GM12878 (cell line): ENCODE measurements around the gene B9D2. TPM values are rescaled to one million over a fixed set of nuclear protein-coding genes. Genes with fewer than 3 reads are reported as not detected.

Source experiments
- ATAC-seq: fragments of 200-7000 bp; cut with Tn5 transposase; 3 replicates; pipeline ENCODE4 v1.9.1; 2020; ENCODE audit warnings: mild to moderate bottlenecking, moderate library complexity
- BruUV-seq: library from RNA; stranded (reverse); fragments of 400-500 nt; replicated peaks from 2 replicates; lab custom pipeline; 2021; lab: Mats Ljungman, UMichigan
- CTCF ChIA-PET: fragments of 300-600 bp; sonication (Branson Sonifier 250); formaldehyde crosslinking; extraction: SDS; loops from one replicate; lab custom pipeline; 2021; ENCODE audit warnings: inconsistent platforms; lab: Yijun Ruan, JAX
- POLR2A ChIA-PET: fragments of 350-600 bp; formaldehyde crosslinking; extraction: SDS; loops from one replicate; lab custom pipeline; 2021; ENCODE audit warnings: inconsistent platforms; lab: Charles Lee
- RAD21 ChIA-PET: fragments of 300-600 bp; sonication (Branson Sonifier 250); formaldehyde crosslinking; loops from one replicate; lab custom pipeline; 2023; ENCODE audit warnings: antibody characterized with exemption; ENCODE audit not compliant: unreplicated experiment; lab: Charles Lee
- SMC1A ChIA-PET: fragments of 300-600 bp; sonication (Branson Sonifier 250); formaldehyde crosslinking; loops from one replicate; lab custom pipeline; 2023; ENCODE audit not compliant: unreplicated experiment, uncharacterized antibody; lab: Charles Lee
- DNase-seq: peaks from one replicate; pipeline ENCODE4 v3.0.0-alpha.2; 2011; ENCODE audit warnings: low read depth, low spot score
- FAIRE-seq: peaks from 3 replicates; lab custom pipeline; 2011; peaks lifted over from hg19 to GRCh38; lab: Jason Lieb, UNC
- H2AFZ ChIP-seq: 2 replicates; pipeline ENCODE4 v1.6.0; 2011; ENCODE audit warnings: low read depth, low read length, control low read depth; ENCODE audit not compliant: control insufficient read depth
- H3K27ac ChIP-seq: 2 replicates; pipeline ENCODE4 v1.5.1; 2011; ENCODE audit warnings: control low read depth; ENCODE audit not compliant: control insufficient read depth, insufficient read depth
- H3K27me3 ChIP-seq, 2 experiments: replicated peaks in 1 of 2; 2 replicates each; pipeline versions ENCODE4 v1.6.0 to v1.6.1; 2011; ENCODE audit warnings: low read length in 1 of 2; ENCODE audit not compliant: control insufficient read depth in 2 of 2, insufficient read depth in 2 of 2
- H3K36me3 ChIP-seq, 2 experiments: 2 replicates each; pipeline ENCODE4 v1.5.1; 2011; ENCODE audit warnings: low read length in 1 of 2; ENCODE audit not compliant: control insufficient read depth in 2 of 2, insufficient read depth in 2 of 2
- H3K4me1 ChIP-seq: 2 replicates; pipeline ENCODE4 v1.6.1; 2011; ENCODE audit warnings: mild to moderate bottlenecking, low read length, moderate library complexity, mixed read lengths; ENCODE audit not compliant: control insufficient read depth, insufficient read depth
- H3K4me2 ChIP-seq: 2 replicates; pipeline ENCODE4 v1.6.0; 2011; ENCODE audit warnings: control low read depth; ENCODE audit not compliant: control insufficient read depth, insufficient read depth
- H3K4me3 ChIP-seq: fragments of 200-600 bp; sonication (generic); 2 replicates; pipeline ENCODE4 v1.5.1; 2016
- H3K79me2 ChIP-seq: 2 replicates; pipeline ENCODE4 v1.6.0; 2011; ENCODE audit warnings: low read length; ENCODE audit not compliant: control insufficient read depth, insufficient read depth
- H3K9ac ChIP-seq: 2 replicates; pipeline ENCODE4 v1.8.0; 2011; ENCODE audit warnings: low read length, control low read depth, mixed read lengths; ENCODE audit not compliant: control insufficient read depth, insufficient read depth
- H3K9me3 ChIP-seq: replicated peaks from 3 replicates; pipeline ENCODE4 v1.5.1; 2011; ENCODE audit warnings: mild to moderate bottlenecking, low read length; ENCODE audit not compliant: control insufficient read depth, insufficient read depth
- H4K20me1 ChIP-seq: 2 replicates; pipeline ENCODE4 v1.6.0; 2011; ENCODE audit not compliant: control insufficient read depth, insufficient read depth
- BHLHE40 ChIP-seq, 2 experiments: fragments of 450-650 bp in 1 of 2; IDR thresholded peaks; 2 replicates each; pipeline ENCODE4 v1.6.1; 2011 to 2017; ENCODE audit warnings: low read depth in 2 of 2, borderline replicate concordance in 1 of 2, improper control_type of control experiment in 1 of 2, low read length in 1 of 2, mild to moderate bottlenecking in 1 of 2
- CBFB ChIP-seq: IDR thresholded peaks from 2 replicates; pipeline ENCODE4 v1.6.1; 2016; ENCODE audit warnings: antibody characterized with exemption, low read depth
- CREM ChIP-seq: IDR thresholded peaks from 2 replicates; pipeline ENCODE4 v1.6.1; 2014; ENCODE audit warnings: antibody characterized with exemption, low read depth
- DPF2 ChIP-seq: fragments of 450-650 bp; IDR thresholded peaks from 2 replicates; pipeline ENCODE4 v1.6.1; 2017; ENCODE audit warnings: mild to moderate bottlenecking
- KLF5 ChIP-seq: fragments of 450-650 bp; IDR thresholded peaks from 2 replicates; pipeline ENCODE4 v1.6.1; 2014; ENCODE audit warnings: mild to moderate bottlenecking; ENCODE audit not compliant: partially characterized antibody
- MXI1 ChIP-seq: fragments of 150-350 bp; IDR thresholded peaks from 2 replicates; pipeline ENCODE4 v1.6.1; 2011; ENCODE audit warnings: low read depth, mild to moderate bottlenecking, inconsistent platforms, low read length, improper control_type of control experiment
- NBN ChIP-seq: fragments of 450-650 bp; IDR thresholded peaks from 2 replicates; pipeline ENCODE4 v1.6.1; 2016
- RAD21 ChIP-seq: IDR thresholded peaks from 2 replicates; pipeline ENCODE4 v1.6.1; 2011; ENCODE audit warnings: mild to moderate bottlenecking, low read depth, low read length, moderate library complexity; ENCODE audit not compliant: insufficient read depth
- SKIL ChIP-seq: fragments of 450-650 bp; IDR thresholded peaks from 2 replicates; pipeline ENCODE4 v1.6.1; 2017; ENCODE audit warnings: mild to moderate bottlenecking, low read depth, inconsistent platforms; ENCODE audit not compliant: poor library complexity, severe bottlenecking
- SMARCA5 ChIP-seq: fragments of 450-650 bp; IDR thresholded peaks from 2 replicates; pipeline ENCODE4 v1.6.1; 2017; ENCODE audit warnings: mild to moderate bottlenecking
- SREBF1 ChIP-seq: IDR thresholded peaks from 2 replicates; pipeline ENCODE4 v1.6.1; 2012; ENCODE audit warnings: mild to moderate bottlenecking, low read length
- SREBF2 ChIP-seq: IDR thresholded peaks from 2 replicates; pipeline ENCODE4 v1.6.1; 2012; ENCODE audit warnings: mild to moderate bottlenecking, low read length
- WGBS: methylation state at CpG from one replicate; pipeline ENCODE4 v1.1.6; 2016; ENCODE audit warnings: low lambda C conversion rate; ENCODE audit not compliant: insufficient replicate concordance, insufficient coverage; ENCODE audit errors: missing lambda C conversion rate; 5-methylcytosine and 5-hydroxymethylcytosine counted together
- in situ Hi-C: fragments of 300-500 bp; cut with MboI; formaldehyde crosslinking; loops from 9 replicates; pipeline ENCODE4 v1.14.3; 2018; ENCODE audit warnings: mixed read lengths
- intact Hi-C: fragments of 100-400 bp; cut with micrococcal nuclease; formaldehyde crosslinking; loops from one replicate; pipeline ENCODE4 v1.14.2; 2022; ENCODE audit not compliant: unreplicated experiment
- polyA plus RNA-seq, 11 experiments: library from polyadenylated mRNA; depleted of rRNA in 4 of 11; unstranded in 6 of 11; stranded (reverse) in 5 of 11; fragments of >200 nt; fragmentation: Nextera tagmentation in 4 of 11; fragmentation: Illumina TruSeq in 1 of 11; extraction: Ambion mirVana in 4 of 11; extraction: Trizol in 1 of 11; gene quantifications; 1 replicate in 1 of 11; 2 replicates in 10 of 11; pipeline versions ENCODE4 v1.2.1 to v1.2.3, GENCODE V29; 2011 to 2016; ENCODE audit warnings: inconsistent platforms in 2 of 11, missing spikeins in 2 of 11, low read depth in 1 of 11
- total RNA-seq, 4 experiments: library from RNA; depleted of rRNA in 3 of 4; stranded (reverse); fragments of >200 nt in 3 of 4; fragmentation: Illumina TruSeq in 1 of 4; extraction: Trizol in 1 of 4; gene quantifications; 2 replicates each; pipeline versions ENCODE4 v1.2.1 to v1.2.3, GENCODE V29; 2013 to 2021
- TF ChIP-seq, protein P1 (sequence below): IDR thresholded peaks from 2 replicates; pipeline ENCODE4 v1.6.1; 2011; ENCODE audit warnings: low read depth, low read length, improper control_type of control experiment, borderline replicate concordance
- TF ChIP-seq, protein P2 (sequence below): fragments of 450-650 bp; IDR thresholded peaks from 2 replicates; pipeline ENCODE4 v1.6.1; 2016; ENCODE audit warnings: mild to moderate bottlenecking
- TF ChIP-seq, protein P3 (sequence below): IDR thresholded peaks from 2 replicates; pipeline ENCODE4 v1.6.1; 2012; ENCODE audit warnings: low read depth, low read length, improper control_type of control experiment

The B9D2 gene
- total and polyA plus RNA-seq, 10 of the 15 experiments (the other 5 are each of a cell fraction or from before 2014, with no cell fraction given), result 2.4 to 12.4 (median 5.0) TPM

- H3K79me2 ChIP-seq, result peaks cover 26% of the 10 kb centered on the region
Observed at GRCh38 chr19:41402010-41402409, 38.1 kb upstream of the B9D2 start.

More at GRCh38 chr19:41402010-41402409, 38.1 kb upstream of the B9D2 start:
- H3K4me2 ChIP-seq, result no peak overlapping the region
- H3K36me3 ChIP-seq, result no peaks in the 10 kb centered on the region; a peak in 1 of 4 replicates
- FAIRE-seq, result no peak
- no peaks in the 10 kb centered on the region for H4K20me1 ChIP-seq
- no peaks in the 10 kb centered on the region for H3K27me3 ChIP-seq
- H3K9ac ChIP-seq, result no peak overlapping the region
- no peak overlapping the region for H3K4me3 ChIP-seq
- ChIA-PET SMC1A (no interaction called here), CTCF (interaction anchor here (1.0 kb wide), 1 partner anchor 47 kb away, joined by 3 read pairs; no protein-coding TSS in a partner anchor), POLR2A (interaction anchor here (1.0 kb wide), 1 partner anchor 22 kb away, joined by 3 read pairs; no protein-coding TSS in a partner anchor), RAD21 (no interaction called here)
- 54% methylated on average over 3 of the region's 3 CpGs for WGBS
- H2AFZ ChIP-seq, result no peak overlapping the region
- TF ChIP-seq RAD21, result no peak
- TF ChIP-seq DPF2, result no peak
- TF ChIP-seq, protein P1, sequence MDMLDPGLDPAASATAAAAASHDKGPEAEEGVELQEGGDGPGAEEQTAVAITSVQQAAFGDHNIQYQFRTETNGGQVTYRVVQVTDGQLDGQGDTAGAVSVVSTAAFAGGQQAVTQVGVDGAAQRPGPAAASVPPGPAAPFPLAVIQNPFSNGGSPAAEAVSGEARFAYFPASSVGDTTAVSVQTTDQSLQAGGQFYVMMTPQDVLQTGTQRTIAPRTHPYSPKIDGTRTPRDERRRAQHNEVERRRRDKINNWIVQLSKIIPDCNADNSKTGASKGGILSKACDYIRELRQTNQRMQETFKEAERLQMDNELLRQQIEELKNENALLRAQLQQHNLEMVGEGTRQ, result no peak
- no peak for TF ChIP-seq SREBF1
- TF ChIP-seq NBN, result no peak
- TF ChIP-seq, protein P2, sequence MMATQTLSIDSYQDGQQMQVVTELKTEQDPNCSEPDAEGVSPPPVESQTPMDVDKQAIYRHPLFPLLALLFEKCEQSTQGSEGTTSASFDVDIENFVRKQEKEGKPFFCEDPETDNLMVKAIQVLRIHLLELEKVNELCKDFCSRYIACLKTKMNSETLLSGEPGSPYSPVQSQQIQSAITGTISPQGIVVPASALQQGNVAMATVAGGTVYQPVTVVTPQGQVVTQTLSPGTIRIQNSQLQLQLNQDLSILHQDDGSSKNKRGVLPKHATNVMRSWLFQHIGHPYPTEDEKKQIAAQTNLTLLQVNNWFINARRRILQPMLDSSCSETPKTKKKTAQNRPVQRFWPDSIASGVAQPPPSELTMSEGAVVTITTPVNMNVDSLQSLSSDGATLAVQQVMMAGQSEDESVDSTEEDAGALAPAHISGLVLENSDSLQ, result no peak
- no peak for TF ChIP-seq KLF5
- TF ChIP-seq SREBF2, result no peak
- no peak for TF ChIP-seq CBFB
- TF ChIP-seq BHLHE40 (IDR thresholded peaks at IDR 0.05; ENCODE audit: borderline replicate concordance in 1 of 2, low read depth in 2 of 2, low read length in 1 of 2), result no peak
- TF ChIP-seq SMARCA5, result no peak
- TF ChIP-seq SKIL, result no peak
- TF ChIP-seq, protein P3, sequence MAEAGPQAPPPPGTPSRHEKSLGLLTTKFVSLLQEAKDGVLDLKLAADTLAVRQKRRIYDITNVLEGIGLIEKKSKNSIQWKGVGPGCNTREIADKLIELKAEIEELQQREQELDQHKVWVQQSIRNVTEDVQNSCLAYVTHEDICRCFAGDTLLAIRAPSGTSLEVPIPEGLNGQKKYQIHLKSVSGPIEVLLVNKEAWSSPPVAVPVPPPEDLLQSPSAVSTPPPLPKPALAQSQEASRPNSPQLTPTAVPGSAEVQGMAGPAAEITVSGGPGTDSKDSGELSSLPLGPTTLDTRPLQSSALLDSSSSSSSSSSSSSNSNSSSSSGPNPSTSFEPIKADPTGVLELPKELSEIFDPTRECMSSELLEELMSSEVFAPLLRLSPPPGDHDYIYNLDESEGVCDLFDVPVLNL, result no peak
- no peak for TF ChIP-seq MXI1
- no peak for TF ChIP-seq CREM
- no peak overlapping the region for H3K27ac ChIP-seq
- DNase-seq, result no peak
- intact Hi-C loops (no loop called here), in situ Hi-C loops (no loop called here)
- BruUV-seq, result no TSS peak
- no peaks in the 10 kb centered on the region for H3K4me1 ChIP-seq
- no peaks in the 10 kb centered on the region for H3K9me3 ChIP-seq
- no peak for ATAC-seq
